Neuronal stem cell (in vitro differentiated cells): Measurements from ENCODE around the gene SLC8A1.

Experiments
- DNase-seq: peaks from one replicate; pipeline ENCODE4 v3.0.0-alpha.2; 2013; ENCODE audit warnings: low spot score
- H2AFZ ChIP-seq: one replicate; pipeline ENCODE4 v1.6.1; 2013; ENCODE audit warnings: mild to moderate bottlenecking, low read length, inconsistent platforms
- H2AK5ac ChIP-seq: 2 replicates; pipeline ENCODE4 v1.6.1; 2013; ENCODE audit warnings: low read depth, mild to moderate bottlenecking, inconsistent platforms, low read length, moderate library complexity, mixed read lengths
- H2BK120ac ChIP-seq: 2 replicates; pipeline ENCODE4 v1.6.1; 2013; ENCODE audit warnings: low read depth, mild to moderate bottlenecking, inconsistent platforms, low read length, moderate library complexity, mixed read lengths
- H2BK12ac ChIP-seq: one replicate; pipeline ENCODE4 v1.6.1; 2013; ENCODE audit warnings: low read length, inconsistent platforms
- H2BK15ac ChIP-seq: 2 replicates; pipeline ENCODE4 v1.6.1; 2013; ENCODE audit warnings: mild to moderate bottlenecking, low read length, inconsistent platforms, mixed read lengths
- H2BK5ac ChIP-seq: one replicate; pipeline ENCODE4 v1.6.1; 2013; ENCODE audit warnings: inconsistent platforms, mild to moderate bottlenecking, low read length, moderate library complexity
- H3K14ac ChIP-seq: one replicate; pipeline ENCODE4 v1.6.1; 2013; ENCODE audit warnings: low read length, inconsistent platforms
- H3K18ac ChIP-seq: 2 replicates; pipeline ENCODE4 v1.6.1; 2013; ENCODE audit warnings: low read length, inconsistent platforms
- H3K23ac ChIP-seq: 2 replicates; pipeline ENCODE4 v1.6.1; 2013; ENCODE audit warnings: low read depth, mild to moderate bottlenecking, mixed read lengths, low read length, inconsistent platforms; ENCODE audit not compliant: poor library complexity
- H3K27ac ChIP-seq: replicated peaks from 3 replicates; pipeline ENCODE4 v1.5.1; 2013; ENCODE audit warnings: low read length, inconsistent platforms
- H3K27me3 ChIP-seq, 3 experiments: 2 replicates each; pipeline ENCODE4 v1.6.1; 2013; ENCODE audit warnings: low read length in 3 of 3, mild to moderate bottlenecking in 2 of 3, inconsistent platforms in 1 of 3, low read depth in 1 of 3, mixed read lengths in 1 of 3, moderate library complexity in 1 of 3; ENCODE audit not compliant: control insufficient read depth in 3 of 3, insufficient read depth in 3 of 3
- H3K36me3 ChIP-seq, 2 donors: replicated peaks in 1 of 2; 2 replicates each; pipeline ENCODE4 v1.6.1; 2013; ENCODE audit warnings: low read length in 2 of 2; ENCODE audit not compliant: control insufficient read depth in 2 of 2, insufficient read depth in 2 of 2
- H3K4ac ChIP-seq: 2 replicates; pipeline ENCODE4 v1.6.1; 2013; ENCODE audit warnings: inconsistent platforms, mild to moderate bottlenecking, low read length, moderate library complexity
- H3K4me1 ChIP-seq, 2 donors: 1 replicate in 1 of 2; 2 replicates in 1 of 2; pipeline ENCODE4 v1.6.1; 2013; ENCODE audit warnings: low read length in 2 of 2, low read depth in 1 of 2; ENCODE audit not compliant: control insufficient read depth in 2 of 2, insufficient read depth in 1 of 2
- H3K4me2 ChIP-seq: one replicate; pipeline ENCODE4 v1.6.1; 2013; ENCODE audit warnings: mild to moderate bottlenecking, low read length, inconsistent platforms; ENCODE audit not compliant: insufficient read depth, poor library complexity, severe bottlenecking
- H3K4me3 ChIP-seq, 2 donors: 2 replicates each; pipeline ENCODE4 v1.5.1; 2013; ENCODE audit warnings: low read length in 2 of 2, mild to moderate bottlenecking in 2 of 2, inconsistent platforms in 1 of 2, moderate library complexity in 1 of 2
- H3K79me1 ChIP-seq: one replicate; pipeline ENCODE4 v1.6.1; 2013; ENCODE audit warnings: low read depth, mild to moderate bottlenecking, inconsistent platforms, low read length, moderate library complexity
- H3K9ac ChIP-seq: one replicate; pipeline ENCODE4 v1.6.1; 2013; ENCODE audit warnings: mild to moderate bottlenecking, low read depth, low read length, inconsistent platforms; ENCODE audit not compliant: poor library complexity
- H3K9me3 ChIP-seq, 2 donors: replicated peaks in 1 of 2; 2 replicates each; pipeline versions ENCODE3 to v1.6.1; 2013; ENCODE audit warnings: low read length in 2 of 2, mild to moderate bottlenecking in 2 of 2, inconsistent platforms in 1 of 2, low read depth in 1 of 2, mixed read lengths in 1 of 2, moderate library complexity in 1 of 2; ENCODE audit not compliant: control insufficient read depth in 2 of 2, insufficient read depth in 1 of 2
- H4K8ac ChIP-seq: one replicate; pipeline ENCODE4 v1.6.1; 2013; ENCODE audit warnings: low read depth, mild to moderate bottlenecking, inconsistent platforms, low read length, moderate library complexity
- H4K91ac ChIP-seq: one replicate; pipeline ENCODE4 v1.6.1; 2013; ENCODE audit warnings: low read length, low read depth, mild to moderate bottlenecking, inconsistent platforms; ENCODE audit not compliant: poor library complexity
- WGBS, 2 donors: extraction: QIAGEN DNeasy Blood & Tissue Kit; methylation state at CpG; one replicate each; pipeline ENCODE4 v1.1.7; 2013; ENCODE audit warnings: missing lambda C conversion rate in 2 of 2, mixed read lengths in 1 of 2; ENCODE audit not compliant: insufficient read length in 2 of 2, insufficient replicate concordance in 1 of 2; ENCODE audit errors: extremely low coverage in 2 of 2; 5-methylcytosine and 5-hydroxymethylcytosine counted together

Gene SLC8A1

GRCh38 chr2:40256649-40257048, 195.2 kb downstream of the SLC8A1 start:
- Histone ChIP-seq H3K9me3 (no peaks in the 10 kb centered on the region), H3K18ac (no peak overlapping the region), H3K4ac (no peak overlapping the region), H4K8ac (no peak overlapping the region), H2AFZ (no peak overlapping the region), H2AK5ac (no peak overlapping the region), H3K4me2 (no peak overlapping the region), H3K9ac (no peak overlapping the region), H3K79me1 (no peaks in the 10 kb centered on the region), H3K4me3 (no peak overlapping the region), H3K23ac (no peak overlapping the region), H3K27me3 (no peaks in the 10 kb centered on the region), H3K4me1 (peaks cover 0 to 1% of the 10 kb centered on the region in 2 donors), H2BK120ac (no peak overlapping the region), H3K14ac (no peak overlapping the region), H2BK15ac (no peak overlapping the region), H3K27ac (no peak overlapping the region), H4K91ac (no peak overlapping the region), H2BK12ac (no peak overlapping the region), H3K36me3 (no peaks in the 10 kb centered on the region), H2BK5ac (no peak overlapping the region)
- peak; percentile 15 for DNase-seq

- H2BK5ac ChIP-seq: no peak overlapping the region
- H3K79me1 ChIP-seq: no peaks in the 10 kb centered on the region
- H2AFZ ChIP-seq: no peak overlapping the region
- H3K9me3 ChIP-seq: no peaks in the 10 kb centered on the region
- no peak overlapping the region for H3K14ac ChIP-seq
- H2BK15ac ChIP-seq: no peak overlapping the region
- H3K18ac ChIP-seq: no peak overlapping the region
- H2AK5ac ChIP-seq: no peak overlapping the region
- no peak overlapping the region for H4K8ac ChIP-seq
- WGBS, 2 donors: no CpG with 5 or more reads among the region's 6 CpGs
- no peak for DNase-seq
- peaks cover 2 to 6% of the 10 kb centered on the region in 2 donors for H3K4me1 ChIP-seq
- H3K36me3 ChIP-seq: no peaks in the 10 kb centered on the region
- H3K4ac ChIP-seq: no peak overlapping the region
- no peak overlapping the region for H3K9ac ChIP-seq
- H3K27me3 ChIP-seq: no peaks in the 10 kb centered on the region
- no peak overlapping the region for H3K4me2 ChIP-seq
- no peak overlapping the region for H3K27ac ChIP-seq
- H2BK120ac ChIP-seq: no peak overlapping the region
- H4K91ac ChIP-seq: no peak overlapping the region
- H3K4me3 ChIP-seq: no peak overlapping the region
- no peak overlapping the region for H2BK12ac ChIP-seq
- H3K23ac ChIP-seq: no peak overlapping the region
Observed at GRCh38 chr2:40256008-40256407, 195.9 kb downstream of the SLC8A1 start.

- Histone ChIP-seq H3K4me3 (no peak overlapping the region), H3K79me1 (no peaks in the 10 kb centered on the region), H2AFZ (no peak overlapping the region), H3K4me1 (peaks cover 2 to 6% of the 10 kb centered on the region in 2 donors), H2BK12ac (no peak overlapping the region), H4K8ac (no peak overlapping the region), H3K36me3 (no peaks in the 10 kb centered on the region), H3K27ac (no peak overlapping the region), H2BK5ac (no peak overlapping the region), H3K9me3 (no peaks in the 10 kb centered on the region), H3K18ac (no peak overlapping the region), H2BK120ac (no peak overlapping the region), H2AK5ac (no peak overlapping the region), H2BK15ac (no peak overlapping the region), H3K27me3 (no peaks in the 10 kb centered on the region), H3K4me2 (no peak overlapping the region), H3K23ac (no peak overlapping the region), H3K9ac (no peak overlapping the region), H3K4ac (no peak overlapping the region), H3K14ac (no peak overlapping the region), H4K91ac (no peak overlapping the region)
- DNase-seq: no peak
Observed at GRCh38 chr2:40255103-40255502, 196.8 kb downstream of the SLC8A1 start.

- H3K27ac ChIP-seq: no peak overlapping the region
Observed at GRCh38 chr2:40254611-40255010, 197.3 kb downstream of the SLC8A1 start.

More at GRCh38 chr2:40254611-40255010, 197.3 kb downstream of the SLC8A1 start:
- Histone ChIP-seq H3K9me3 (no peaks in the 10 kb centered on the region), H2BK12ac (no peak overlapping the region), H4K8ac (no peak overlapping the region), H3K4me2 (no peak overlapping the region), H4K91ac (no peak overlapping the region), H2BK15ac (no peak overlapping the region), H3K18ac (no peak overlapping the region), H3K4ac (no peak overlapping the region), H3K14ac (no peak overlapping the region), H3K4me1 (peaks cover 2 to 6% of the 10 kb centered on the region in 2 donors), H2AFZ (no peak overlapping the region), H3K79me1 (no peaks in the 10 kb centered on the region), H2AK5ac (no peak overlapping the region), H3K4me3 (no peak overlapping the region), H3K23ac (no peak overlapping the region), H2BK120ac (no peak overlapping the region), H2BK5ac (no peak overlapping the region), H3K36me3 (no peaks in the 10 kb centered on the region), H3K9ac (no peak overlapping the region), H3K27me3 (no peaks in the 10 kb centered on the region)
- no CpG with 5 or more reads among the region's 1 CpG for WGBS, 2 donors
- no peak for DNase-seq
